Tibial artery (tissue), 4 donors: Measurements from ENCODE around the gene KRT25.
"Not testable (repeated sequence)": the region's sequence is repeated elsewhere in the genome, so short reads cannot be mapped to it uniquely, and the experiment has no call there.

Experiments used
- DNase-seq, 2 donors: peaks; one replicate each; pipeline ENCODE4 v3.0.0-alpha.2; 2019
- H3K27ac ChIP-seq, 2 donors: fragments of 200-600 bp; sonication (generic) in 1 of 2; 1 replicate in 1 of 2; 2 replicates in 1 of 2; pipeline ENCODE4 v1.5.1; 2018 to 2019; ENCODE audit warnings: mild to moderate bottlenecking in 1 of 2
- H3K27me3 ChIP-seq, 2 donors: fragments of 200-600 bp; sonication (generic) in 1 of 2; one replicate each; pipeline versions ENCODE4 v1.5.1 to v1.6.0; 2016 to 2019
- H3K36me3 ChIP-seq, 3 donors: fragments of 200-600 bp; sonication (generic) in 2 of 3; one replicate each; pipeline ENCODE4 v1.5.1; 2016 to 2019; ENCODE audit warnings: mild to moderate bottlenecking in 2 of 3
- H3K4me1 ChIP-seq, 4 donors: fragments of 200-600 bp; sonication (generic) in 2 of 4; 1 replicate in 3 of 4; 2 replicates in 1 of 4; pipeline ENCODE4 v1.5.1; 2016 to 2019
- H3K4me3 ChIP-seq, 2 donors: fragments of 200-600 bp; sonication (generic) in 1 of 2; 1 replicate in 1 of 2; 2 replicates in 1 of 2; pipeline ENCODE4 v1.5.1; 2018 to 2019; ENCODE audit warnings: mild to moderate bottlenecking in 2 of 2
- H3K9me3 ChIP-seq, 3 donors: fragments of 200-600 bp; sonication (generic) in 1 of 3; one replicate each; pipeline ENCODE4 v1.5.1; 2016 to 2019
- CTCF ChIP-seq, 2 experiments: fragments of 200-600 bp in 1 of 2; fragments of 450-650 bp in 1 of 2; IDR thresholded peaks; one replicate each; pipeline ENCODE4 v1.5.1; 2017 to 2019; ENCODE audit warnings: antibody characterized with exemption in 2 of 2, mild to moderate bottlenecking in 1 of 2, moderate library complexity in 1 of 2
- intact Hi-C: fragments of 100-400 bp; cut with DNase I; formaldehyde crosslinking; loops from one replicate; pipeline ENCODE4 v1.15.0; 2023; ENCODE audit warnings: low total_unique reads

KRT25 gene

DNA sequence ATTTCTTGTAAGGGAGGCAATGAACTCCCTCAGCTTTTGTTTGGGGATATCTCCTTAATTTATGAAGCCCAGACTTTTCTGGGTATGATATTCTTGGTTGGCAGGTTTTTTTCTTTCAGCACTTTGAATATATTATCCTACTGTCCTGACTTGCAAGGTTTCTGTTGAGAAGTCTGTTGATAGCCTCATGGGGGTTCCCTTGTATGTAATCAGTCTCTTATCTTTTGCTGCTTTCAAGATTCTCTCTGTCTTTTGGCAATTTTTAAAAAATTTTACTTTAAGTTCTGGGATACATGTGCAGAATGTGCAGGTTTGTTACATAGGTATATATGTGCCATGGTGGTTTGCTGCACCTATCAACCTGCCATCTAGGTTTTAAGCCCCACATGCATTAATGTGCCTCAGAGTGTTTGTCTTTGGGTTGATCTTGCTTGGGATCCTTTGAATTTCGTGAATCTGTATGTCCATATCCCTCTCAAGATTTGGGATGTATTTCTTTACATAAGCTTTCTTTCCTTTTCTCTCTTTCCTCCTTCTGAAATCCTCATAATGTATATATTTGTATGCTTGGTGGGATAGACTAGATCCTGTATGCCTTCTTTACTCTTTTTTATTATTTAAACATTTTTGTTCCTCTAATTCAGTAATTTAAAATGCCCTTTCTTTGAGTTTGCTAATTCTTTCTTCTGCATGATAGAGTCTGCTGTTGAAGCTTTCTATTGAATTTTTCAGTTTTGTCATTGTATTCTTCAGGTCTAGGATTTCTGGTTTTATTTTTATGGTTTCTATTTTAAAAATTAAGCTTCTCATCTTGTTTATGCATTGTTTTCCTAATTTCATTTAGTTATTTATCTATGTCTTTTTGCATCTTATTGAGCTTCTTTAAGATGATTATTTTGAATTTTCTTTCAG, 5.2 kb upstream of the KRT25 start:
- Histone ChIP-seq H3K9me3 (peaks cover 0 to 34% (median 22%) of the 10 kb centered on the region in 3 donors), H3K27me3 (peaks cover 0 to 8% of the 10 kb centered on the region in 2 donors), H3K4me1 (no peaks in the 10 kb centered on the region), H3K4me3 (no peak overlapping the region), H3K27ac (no peak overlapping the region), H3K36me3 (no peaks in the 10 kb centered on the region)
- intact Hi-C loops, result no loop called here
- no peak for DNase-seq
- no peak for TF ChIP-seq CTCF (IDR thresholded peaks at IDR 0.05)

- DNase-seq, result no peak
- no peak for TF ChIP-seq CTCF (IDR thresholded peaks at IDR 0.05)
- Histone ChIP-seq H3K27me3 (peaks cover 0 to 19% of the 10 kb centered on the region in 2 donors), H3K4me1 (no peaks in the 10 kb centered on the region), H3K36me3 (no peaks in the 10 kb centered on the region), H3K9me3 (no peaks in the 10 kb centered on the region), H3K4me3 (no peak overlapping the region), H3K27ac (no peak overlapping the region)
- intact Hi-C loops, result no loop called here
Measured at GRCh38 chr17:40753804-40754203, 1.3 kb downstream of the KRT25 start.

GRCh38 chr17:40751065-40751464, 4.1 kb downstream of the KRT25 start:
- DNase-seq, result no peak
- H3K27ac ChIP-seq, result no peak overlapping the region
- H3K27me3 ChIP-seq, result peaks cover 0 to 23% of the 10 kb centered on the region in 2 donors
- TF ChIP-seq CTCF (IDR thresholded peaks at IDR 0.05), result no peak
- H3K36me3 ChIP-seq, result no peaks in the 10 kb centered on the region
- no peaks in the 10 kb centered on the region for H3K4me1 ChIP-seq
- H3K9me3 ChIP-seq, result no peaks in the 10 kb centered on the region
- no peak overlapping the region for H3K4me3 ChIP-seq
- intact Hi-C loops, result no loop called here

DNA sequence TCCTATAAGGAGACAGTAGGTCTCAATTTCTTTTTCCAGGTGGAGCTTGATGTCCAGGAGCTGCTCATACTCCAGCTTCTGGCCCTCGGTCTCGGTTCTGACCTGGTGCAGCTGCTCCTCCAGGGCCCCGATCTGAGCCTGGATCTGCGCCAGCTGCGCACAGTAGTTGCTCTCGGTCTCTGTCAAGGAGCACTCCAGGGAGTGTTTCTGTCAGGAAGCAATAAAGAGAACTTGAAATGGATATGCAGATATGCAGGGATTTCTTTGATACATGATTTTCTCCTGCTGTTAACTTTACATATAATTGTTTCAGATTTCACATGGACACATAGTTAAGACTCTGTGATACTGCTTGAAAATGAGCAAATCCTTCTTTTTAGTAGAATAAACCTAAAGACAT, 4.7 kb downstream of the KRT25 start:
- Histone ChIP-seq H3K36me3 (no peaks in the 10 kb centered on the region), H3K9me3 (no peaks in the 10 kb centered on the region), H3K27me3 (peaks cover 0 to 23% of the 10 kb centered on the region in 2 donors), H3K27ac (no peak overlapping the region), H3K4me3 (no peak overlapping the region), H3K4me1 (no peaks in the 10 kb centered on the region)
- DNase-seq, result no peak
- no peak for TF ChIP-seq CTCF (IDR thresholded peaks at IDR 0.05)
- intact Hi-C loops, result no loop called here

GRCh38 chr17:40748666-40749065, 6.5 kb downstream of the KRT25 start:
- H3K36me3 ChIP-seq, H3K4me3 ChIP-seq, H3K27ac ChIP-seq, H3K4me1 ChIP-seq, H3K9me3 ChIP-seq, intact Hi-C loops, DNase-seq: not testable (repeated sequence)
- peaks cover 0 to 25% of the 10 kb centered on the region in 2 donors for H3K27me3 ChIP-seq

DNA sequence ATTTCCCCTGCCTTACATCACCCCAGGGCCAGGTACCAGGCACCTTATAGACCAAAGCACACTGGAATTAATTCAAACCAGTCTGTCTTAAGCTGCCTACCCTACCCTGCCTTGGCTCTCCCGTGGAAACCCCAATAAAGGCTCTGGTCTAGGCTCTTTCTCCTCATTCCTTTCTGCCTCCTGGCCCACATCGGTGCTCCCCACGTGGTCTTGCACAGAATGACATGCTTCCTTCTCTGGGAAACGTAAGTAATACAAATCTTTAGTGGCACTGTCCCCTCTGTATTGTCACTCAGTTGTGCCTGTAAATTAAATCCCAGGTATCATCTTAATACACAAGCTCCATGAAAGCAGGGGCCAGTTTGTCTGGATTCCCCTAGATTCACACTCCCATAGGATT, 16.6 kb downstream of the KRT25 start:
- no peak for TF ChIP-seq CTCF (IDR thresholded peaks at IDR 0.05)
- peaks cover 0 to 13% (median 4%) of the 10 kb centered on the region in 3 donors for H3K9me3 ChIP-seq

More for the DNA sequence above, 16.6 kb downstream of the KRT25 start:
- DNase-seq, result no peak
- H3K36me3 ChIP-seq, result no peaks in the 10 kb centered on the region
- no peaks in the 10 kb centered on the region for H3K4me1 ChIP-seq
- H3K27me3 ChIP-seq, result peaks cover 0 to 13% of the 10 kb centered on the region in 2 donors
- no peak overlapping the region for H3K4me3 ChIP-seq
- intact Hi-C loops, result no loop called here
- H3K27ac ChIP-seq, result no peak overlapping the region
